Measurements from ENCODE around the gene NAALADL2.
"Not testable (repeated sequence)": the region's sequence is repeated elsewhere in the genome, so short reads cannot be mapped to it uniquely, and the experiment has no call there.

The NAALADL2 gene

DNA sequence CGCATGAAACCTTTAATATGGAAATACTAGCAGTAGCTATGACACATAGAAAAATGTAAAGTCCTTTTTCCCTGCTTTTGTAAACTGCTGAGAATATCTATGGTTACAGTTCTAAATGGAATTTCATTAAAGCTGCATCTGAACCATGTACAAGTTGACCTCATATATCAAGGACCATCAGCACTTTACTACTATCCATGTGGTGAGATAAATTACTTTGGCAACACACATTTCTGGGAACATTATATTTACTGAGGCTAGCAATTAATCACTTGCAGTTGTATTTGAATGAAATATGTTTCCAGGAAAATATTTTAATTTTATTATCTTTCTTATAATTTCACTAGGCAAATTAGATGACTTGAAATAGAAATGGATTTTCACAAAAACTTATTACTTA lies 545.5 kb downstream of the NAALADL2 start:
- H3K4me3 ChIP-seq (ENCODE audit: low read depth, low read length) = no peak overlapping the region

DNA sequence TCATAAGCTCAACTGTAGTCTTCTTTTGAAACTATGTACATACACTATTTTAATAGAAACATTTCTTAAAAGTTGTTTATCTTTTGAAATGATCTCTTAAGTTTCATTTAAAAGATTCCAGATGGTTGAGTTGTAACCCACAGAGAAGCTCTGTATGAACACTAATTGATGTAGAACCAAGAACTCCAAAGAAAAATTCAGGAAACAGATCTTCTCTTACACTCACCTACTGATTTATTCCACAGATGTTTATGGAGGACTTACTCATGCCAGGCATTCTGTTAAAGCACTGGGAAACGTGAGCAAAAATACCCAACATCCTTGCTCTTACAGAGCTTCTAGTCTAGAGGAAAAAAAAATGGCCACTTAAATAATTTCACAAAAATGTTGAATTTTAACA lies 551.1 kb downstream of the NAALADL2 start:
- no peak overlapping the region for H3K4me3 ChIP-seq (ENCODE audit: low read depth, low read length)

DNA sequence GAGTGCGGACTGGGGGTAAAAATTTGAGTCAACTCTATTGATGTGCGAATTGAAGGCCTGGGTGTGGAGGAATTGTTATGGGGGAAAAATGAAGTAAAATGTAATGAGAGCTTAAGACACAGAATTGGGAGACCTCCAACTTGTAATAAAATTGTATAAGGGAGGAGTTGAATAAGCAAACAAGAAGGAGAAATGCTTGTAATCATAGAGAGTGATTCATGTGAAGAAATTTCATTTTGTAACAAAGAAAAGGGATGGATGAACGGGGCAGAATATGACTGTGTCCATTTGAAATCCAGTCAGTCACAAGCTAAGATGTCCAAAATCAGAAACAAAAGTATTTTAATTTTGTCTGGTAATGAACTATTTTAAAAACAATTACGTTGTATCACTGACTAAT lies 552.3 kb downstream of the NAALADL2 start:
- no peak overlapping the region for H3K4me3 ChIP-seq (ENCODE audit: low read depth, low read length)

DNA sequence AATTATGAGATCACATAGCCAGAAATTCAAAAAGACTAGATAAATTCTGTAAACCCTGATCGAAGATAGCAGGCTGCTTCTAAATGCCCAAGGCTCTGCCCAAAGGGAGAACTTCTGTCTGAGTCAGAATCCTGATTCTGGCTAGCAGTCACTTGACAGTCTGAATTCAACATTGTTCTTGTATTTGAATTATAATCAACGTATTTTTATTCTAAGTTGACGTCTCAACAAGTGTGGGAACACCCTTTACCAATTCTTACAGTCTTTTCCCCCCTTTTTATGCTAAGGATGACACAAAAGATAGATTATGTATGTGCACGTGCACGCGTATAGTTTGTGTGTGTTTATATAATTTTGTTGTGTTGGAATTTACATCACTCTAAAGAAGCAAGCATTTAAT lies 552.8 kb downstream of the NAALADL2 start:
- H3K4me3 ChIP-seq (ENCODE audit: low read depth, low read length) = no peak overlapping the region

DNA sequence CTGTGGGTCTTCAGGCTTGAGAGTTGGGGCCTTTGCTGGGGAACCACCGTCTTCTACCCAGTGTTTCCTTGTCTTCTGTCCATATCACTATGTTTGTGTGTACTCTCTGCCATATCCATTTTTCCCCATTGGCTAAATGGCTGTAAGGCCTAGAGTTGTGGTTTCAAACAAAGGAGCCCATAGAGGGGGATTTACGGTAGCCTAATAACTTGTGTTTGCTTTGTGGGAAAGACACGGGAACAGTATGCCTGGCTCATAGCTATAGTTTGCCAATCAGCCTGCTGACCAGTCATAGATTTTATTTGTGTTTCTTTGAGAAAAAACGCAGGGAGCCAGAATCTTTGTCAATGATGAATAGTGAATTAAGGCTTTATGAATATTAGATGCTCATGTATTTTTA lies 554.8 kb downstream of the NAALADL2 start:
- H3K4me3 ChIP-seq (ENCODE audit: low read depth, low read length) = no peak overlapping the region

DNA sequence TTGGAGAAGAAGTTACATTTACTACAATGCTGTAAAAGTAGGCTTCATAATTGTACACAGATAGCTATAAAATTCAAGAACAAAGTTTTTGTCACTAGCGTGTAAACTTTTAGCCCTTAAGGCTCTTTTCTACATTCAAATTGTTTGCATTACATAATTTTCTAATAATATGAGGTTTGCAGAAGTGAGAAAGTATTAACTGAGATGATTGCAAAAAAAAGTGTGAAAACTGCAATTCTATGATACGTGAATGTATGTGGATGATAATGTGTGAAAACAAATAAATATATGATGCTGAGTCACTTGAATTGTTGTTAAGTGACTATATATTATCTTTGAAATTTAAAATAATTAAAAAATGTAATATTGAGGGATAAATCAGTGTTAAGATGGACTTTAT lies 557.5 kb downstream of the NAALADL2 start:
- H3K4me3 ChIP-seq (ENCODE audit: low read depth, low read length) = no peak overlapping the region

DNA sequence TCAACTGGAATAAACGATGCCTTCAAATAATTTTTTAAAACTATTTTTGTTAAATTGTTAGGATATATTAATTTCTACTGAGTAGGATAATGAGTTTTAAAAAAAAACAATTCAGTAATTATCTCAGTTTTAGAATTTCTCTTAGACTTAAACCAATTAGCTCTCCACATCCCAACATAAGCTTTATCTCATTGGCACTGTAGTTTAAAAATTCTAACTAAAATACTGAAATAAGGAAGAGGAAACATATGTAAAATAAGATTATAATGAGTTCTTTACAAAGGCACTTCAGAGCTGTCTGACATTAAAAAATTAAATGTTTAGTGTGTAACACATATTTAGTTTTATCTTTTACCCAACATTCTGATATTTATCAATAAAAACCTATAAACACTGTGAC lies 558.3 kb downstream of the NAALADL2 start:
- no peak overlapping the region for H3K4me3 ChIP-seq (ENCODE audit: low read depth, low read length)

DNA sequence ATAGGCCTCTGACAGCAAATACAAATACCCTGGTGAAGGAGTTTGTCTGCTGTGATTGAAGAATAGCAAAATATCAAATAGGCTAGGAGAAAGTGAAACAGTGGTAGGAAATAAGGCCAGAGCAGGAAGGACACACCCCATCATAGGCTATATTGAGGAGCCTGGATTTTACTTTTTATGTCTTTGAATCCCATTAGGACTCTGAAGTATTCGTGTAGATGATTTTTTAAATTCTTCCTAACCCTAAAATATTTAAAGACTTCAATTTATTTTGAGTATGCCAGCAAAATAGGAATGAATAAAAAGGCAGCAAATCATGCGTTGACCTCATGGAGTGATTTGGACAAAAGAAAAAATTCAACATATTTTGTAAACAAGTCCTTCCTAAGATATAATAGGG lies 562.8 kb downstream of the NAALADL2 start:
- no peak overlapping the region for H3K4me3 ChIP-seq (ENCODE audit: low read depth, low read length)

DNA sequence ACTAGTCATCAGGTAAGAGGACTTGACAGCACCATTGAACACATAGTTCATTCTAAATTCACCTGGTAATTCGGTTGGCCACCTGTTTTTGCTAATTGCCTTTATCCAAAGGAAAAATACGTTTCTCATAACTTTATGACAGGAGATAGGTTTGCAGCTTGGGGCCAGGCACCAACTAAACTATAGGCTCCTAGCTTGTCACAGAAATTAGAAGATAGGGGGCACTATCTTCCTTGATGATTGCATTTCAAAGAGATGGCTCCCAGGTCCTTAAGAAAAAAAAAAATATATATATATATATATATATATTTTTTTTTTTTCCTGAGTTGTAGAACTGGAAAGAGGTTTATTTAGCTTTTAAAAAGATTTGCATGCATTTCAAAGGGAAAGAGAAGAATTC lies 563.6 kb downstream of the NAALADL2 start:
- H3K4me3 ChIP-seq (ENCODE audit: low read depth, low read length) = no peak overlapping the region

DNA sequence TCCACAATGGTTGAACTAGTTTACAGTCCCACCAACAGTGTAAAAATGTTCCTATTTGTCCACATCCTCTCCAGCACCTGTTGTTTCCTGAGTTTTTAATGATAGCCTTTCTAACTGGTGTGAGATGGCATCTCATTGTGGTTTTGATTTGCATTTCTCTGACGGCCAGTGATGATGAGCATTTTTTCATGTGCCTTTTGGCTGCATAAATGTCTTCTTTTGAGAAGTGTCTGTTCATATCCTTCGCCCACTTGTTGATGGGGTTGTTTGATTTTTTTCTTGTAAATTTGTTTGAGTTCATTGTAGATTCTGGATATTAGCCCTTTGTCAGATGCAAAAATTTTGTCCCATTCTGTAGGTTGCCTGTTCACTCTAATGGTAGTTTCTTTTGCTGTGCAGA lies 564.7 kb downstream of the NAALADL2 start:
- not testable (repeated sequence) for H3K4me3 ChIP-seq (ENCODE audit: low read depth, low read length)

DNA sequence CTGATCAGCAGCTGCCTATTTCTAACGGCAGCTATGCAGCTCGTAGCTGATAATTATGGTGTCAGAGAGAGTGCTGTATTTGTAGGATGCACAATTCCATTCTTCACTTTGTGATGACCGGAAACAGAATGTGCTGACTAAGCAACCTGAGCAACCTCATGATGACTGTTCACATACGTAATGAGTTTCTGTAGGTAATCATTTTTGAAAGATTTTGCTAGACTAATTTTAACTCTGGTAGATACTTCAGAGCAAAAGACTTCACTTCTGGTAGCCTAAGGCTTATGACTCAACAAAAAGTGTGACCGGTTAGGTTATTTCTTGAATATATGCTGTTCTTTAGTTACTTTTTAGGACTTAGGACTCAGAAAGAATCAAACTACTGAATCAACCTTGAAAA lies 567.7 kb downstream of the NAALADL2 start:
- H3K4me3 ChIP-seq (ENCODE audit: low read depth, low read length) = no peak overlapping the region

DNA sequence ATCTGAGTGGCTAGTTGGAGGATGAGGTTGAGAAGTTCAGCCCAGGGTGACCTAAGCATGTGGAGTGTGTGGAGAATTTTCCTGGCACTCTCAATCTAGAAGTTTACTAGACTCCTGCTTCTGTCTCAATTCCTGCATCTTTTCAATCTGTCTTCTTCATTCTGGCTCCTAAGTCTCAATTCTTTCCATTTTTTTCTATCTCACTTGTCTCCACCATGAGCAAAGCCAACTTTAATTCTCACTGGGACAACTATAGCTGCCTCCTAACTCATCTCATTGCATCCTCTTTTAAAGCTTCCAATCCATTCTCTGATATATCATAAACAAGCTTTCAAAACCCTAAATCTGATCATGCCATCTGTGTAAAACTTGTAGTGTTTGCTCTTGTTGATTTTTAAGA lies 569.3 kb downstream of the NAALADL2 start:
- no peak overlapping the region for H3K4me3 ChIP-seq (ENCODE audit: low read depth, low read length)

DNA sequence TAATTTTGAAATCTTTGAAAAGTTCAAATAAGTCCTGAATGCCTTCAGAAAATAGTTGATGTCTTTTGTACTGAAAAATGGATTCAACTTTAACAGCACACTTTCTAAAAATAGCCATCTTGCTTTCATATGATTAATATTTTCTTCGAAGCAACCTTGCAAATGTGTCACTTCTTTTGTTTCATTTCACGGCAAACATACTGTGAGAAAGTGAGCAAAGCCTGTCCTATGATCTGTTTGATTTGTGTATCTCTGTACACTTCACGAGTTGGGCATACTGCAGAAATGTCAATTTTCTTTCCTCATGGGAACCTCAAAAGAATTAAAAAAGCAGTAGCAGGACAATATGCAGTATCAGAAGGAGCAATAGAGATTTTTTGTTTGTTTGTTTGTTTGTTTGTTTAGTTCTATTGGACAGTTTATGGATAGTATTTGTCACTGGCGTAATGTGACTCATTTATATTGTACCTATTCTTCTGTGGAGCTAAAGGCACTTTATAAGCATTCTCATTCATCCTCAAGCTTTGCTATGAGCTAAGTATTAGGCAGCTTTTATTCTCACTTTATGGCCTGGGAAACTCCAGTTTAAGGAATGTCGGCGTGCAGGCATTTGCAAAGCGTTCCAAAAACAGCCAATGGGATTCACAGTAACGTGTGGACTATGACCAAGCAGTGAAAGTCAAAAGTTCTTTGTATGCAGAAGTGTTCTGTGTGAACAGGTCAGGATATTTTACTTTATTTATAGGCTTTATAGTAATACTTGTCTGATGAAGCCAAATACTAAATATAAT lies 572.0 kb downstream of the NAALADL2 start:
- no peak overlapping the region for H3K4me3 ChIP-seq (ENCODE audit: low read depth, low read length)

DNA sequence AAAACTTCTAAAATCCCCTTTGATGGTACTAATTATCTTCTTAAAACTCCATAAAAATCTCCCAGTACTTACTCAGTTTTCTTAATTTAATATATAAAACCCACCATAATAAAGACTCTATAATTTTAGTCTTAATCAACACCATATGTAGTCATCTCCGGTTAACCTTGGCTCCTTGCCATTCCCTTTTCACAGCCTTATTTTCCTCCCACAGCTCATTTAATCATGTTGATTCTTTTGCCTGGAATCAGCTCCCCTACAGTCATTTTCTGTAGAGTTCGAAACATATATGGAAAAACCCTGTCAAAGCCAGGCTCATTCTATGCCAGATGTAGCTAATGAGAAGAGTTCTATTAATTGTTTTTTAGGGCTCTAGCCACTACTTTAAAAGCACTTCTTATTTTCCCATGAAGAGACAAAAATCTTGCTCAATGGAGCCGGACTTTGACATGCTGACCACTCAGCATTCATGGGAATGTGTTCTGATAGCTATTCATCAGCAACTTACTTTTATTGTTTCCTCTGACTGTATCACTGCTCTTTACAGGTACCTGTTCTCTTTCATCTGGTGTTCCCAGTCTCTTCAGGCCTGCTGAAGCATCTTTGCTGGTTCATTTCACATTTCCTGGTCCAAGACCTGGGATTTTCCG lies 573.4 kb downstream of the NAALADL2 start:
- no peak overlapping the region for H3K4me3 ChIP-seq (ENCODE audit: low read depth, low read length)

DNA sequence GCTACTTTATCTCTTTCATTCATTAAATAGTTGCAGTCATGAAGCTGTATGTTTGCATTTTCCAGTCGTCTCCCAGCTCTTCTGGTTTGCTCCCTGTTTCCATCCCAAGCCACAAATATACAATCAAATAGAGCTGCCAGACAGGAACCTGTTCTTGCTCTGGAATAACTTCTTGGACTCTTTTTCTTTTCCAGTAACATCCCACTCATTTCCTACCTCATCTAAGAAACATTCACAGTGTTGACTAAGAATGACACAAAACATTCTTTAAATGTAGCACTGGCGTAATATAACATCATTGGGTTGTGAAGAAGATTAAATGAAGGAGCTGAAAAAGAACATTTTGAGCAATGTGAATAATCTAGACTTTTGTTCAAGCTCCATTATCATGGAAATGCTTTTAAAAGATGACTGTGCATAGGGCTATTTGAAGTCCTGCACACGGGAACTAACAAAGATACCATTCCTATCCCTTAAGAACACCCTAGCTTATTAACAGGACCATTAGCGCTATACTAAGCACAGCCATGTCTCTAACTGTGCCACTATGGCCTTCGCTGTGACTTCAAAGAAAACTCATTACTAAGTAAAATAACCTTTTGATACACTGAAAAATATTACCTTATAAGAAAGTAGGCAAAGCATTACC lies 574.0 kb downstream of the NAALADL2 start:
- no peak overlapping the region for H3K4me3 ChIP-seq (ENCODE audit: low read depth, low read length)

DNA sequence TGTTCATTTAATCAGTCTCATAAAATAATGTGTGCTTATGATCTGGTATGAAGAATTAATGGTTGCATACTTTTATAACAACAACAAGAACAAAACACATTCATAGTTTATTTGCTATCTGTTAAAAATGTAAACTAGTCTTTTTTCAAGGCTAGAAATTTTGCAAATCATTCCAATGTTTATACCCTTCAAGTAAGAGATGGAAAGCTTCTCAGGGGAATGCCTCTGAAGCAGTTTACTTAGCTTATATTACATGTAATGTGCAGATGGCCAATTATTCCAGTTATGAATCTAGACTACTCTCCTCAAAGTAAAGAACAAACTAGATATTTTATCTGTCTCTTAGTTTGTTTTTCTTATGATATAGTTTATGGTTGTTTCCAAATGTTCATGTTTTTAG lies 575.4 kb downstream of the NAALADL2 start:
- H3K4me3 ChIP-seq (ENCODE audit: low read depth, low read length) = no peak overlapping the region

DNA sequence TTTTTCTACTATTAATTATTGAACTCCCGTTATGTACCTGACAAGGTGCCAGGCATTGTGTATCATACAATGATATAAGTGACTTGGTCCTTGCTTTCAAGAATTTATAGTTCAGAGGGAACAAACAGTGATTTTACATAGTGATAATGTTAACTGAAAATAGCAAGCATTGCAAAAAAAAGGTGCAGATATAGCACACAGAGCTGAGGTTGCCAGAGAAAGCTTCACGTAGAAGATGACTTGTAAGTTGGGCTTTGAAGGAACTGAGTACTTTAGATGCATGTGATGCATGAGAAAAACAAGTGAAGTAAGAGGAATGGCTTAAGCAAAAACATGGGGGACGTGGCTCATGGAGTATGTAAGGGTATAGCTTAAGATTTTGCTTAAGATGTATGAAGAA lies 584.5 kb downstream of the NAALADL2 start:
- no peak overlapping the region for H3K4me3 ChIP-seq (ENCODE audit: low read depth, low read length)

DNA sequence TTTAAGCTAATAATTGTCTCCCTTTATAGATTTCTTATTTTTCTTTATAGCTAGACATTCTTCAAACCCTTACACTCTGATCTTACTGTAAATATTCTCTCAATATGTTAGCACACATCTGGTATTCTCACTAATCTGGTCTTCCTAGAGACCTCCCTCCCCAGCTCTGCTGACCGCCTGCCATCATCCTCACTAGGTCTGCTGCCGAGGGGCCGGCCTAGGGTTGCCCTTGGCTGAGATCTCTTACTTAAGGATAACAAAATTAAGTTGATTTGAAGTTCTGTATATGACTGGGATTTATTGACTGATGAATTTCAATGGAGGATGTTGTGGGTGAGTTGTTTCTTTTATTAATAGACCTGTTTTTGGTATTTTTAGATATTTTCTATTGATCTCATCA lies 586.6 kb downstream of the NAALADL2 start:
- no peak overlapping the region for H3K4me3 ChIP-seq (ENCODE audit: low read depth, low read length)

DNA sequence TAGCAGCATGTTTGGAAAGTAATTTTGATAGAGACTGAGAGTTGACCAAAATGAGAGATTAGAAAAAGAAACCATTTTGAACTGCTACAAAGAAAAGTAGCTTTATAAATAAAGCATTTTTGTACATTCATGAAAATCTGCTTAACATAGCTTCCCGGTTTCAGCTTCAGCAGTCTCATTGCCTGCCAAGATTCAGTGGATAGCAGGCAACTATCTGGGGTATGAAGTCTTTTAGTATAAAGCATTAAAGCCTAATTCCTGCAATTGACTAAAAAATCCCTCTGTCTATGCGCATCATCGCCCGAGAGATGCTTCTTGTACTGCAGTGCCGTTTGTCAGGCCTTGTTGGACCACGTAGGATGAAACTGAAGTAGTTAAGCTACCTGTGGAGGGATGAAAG lies 588.4 kb downstream of the NAALADL2 start:
- H3K4me3 ChIP-seq (ENCODE audit: low read depth, low read length) = no peak overlapping the region

DNA sequence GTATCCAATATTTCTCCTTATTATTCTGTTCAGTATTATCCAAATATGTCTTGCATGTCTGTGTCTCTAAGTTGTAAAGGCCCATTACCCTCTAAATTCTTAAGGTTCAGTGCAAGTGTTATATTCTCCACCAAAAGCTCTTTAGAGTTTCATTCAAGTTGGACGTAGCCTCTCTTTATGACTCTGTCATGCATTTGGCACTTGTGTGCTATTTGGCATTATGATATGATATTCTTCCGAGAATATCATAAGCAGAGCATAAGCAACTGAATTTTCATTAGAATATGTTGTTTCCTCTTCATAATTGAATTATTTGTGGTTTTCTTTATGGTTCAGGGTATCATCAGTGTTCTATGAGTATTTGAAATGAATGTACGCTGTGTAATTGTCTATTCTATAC lies 594.2 kb downstream of the NAALADL2 start:
- H3K4me3 ChIP-seq (ENCODE audit: low read depth, low read length) = no peak overlapping the region

DNA sequence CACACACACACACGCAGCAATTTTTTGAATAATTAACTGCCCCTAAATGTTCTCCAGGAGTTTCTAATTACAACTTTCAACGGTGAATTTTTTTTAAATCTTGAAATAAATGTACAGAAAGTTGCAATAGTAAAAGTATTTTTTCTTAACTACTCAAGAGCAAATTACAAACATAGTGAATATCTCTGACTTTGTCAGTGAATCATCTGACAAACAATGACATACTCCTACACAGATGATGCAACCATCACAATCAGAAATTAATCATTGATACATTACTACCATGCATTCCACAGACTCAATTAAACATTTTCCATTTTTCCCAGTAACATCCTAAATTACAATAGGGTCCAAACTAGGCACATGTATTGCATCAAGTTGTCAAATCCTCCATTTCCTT lies 597.3 kb downstream of the NAALADL2 start:
- no peak overlapping the region for H3K4me3 ChIP-seq (ENCODE audit: low read depth, low read length)

DNA sequence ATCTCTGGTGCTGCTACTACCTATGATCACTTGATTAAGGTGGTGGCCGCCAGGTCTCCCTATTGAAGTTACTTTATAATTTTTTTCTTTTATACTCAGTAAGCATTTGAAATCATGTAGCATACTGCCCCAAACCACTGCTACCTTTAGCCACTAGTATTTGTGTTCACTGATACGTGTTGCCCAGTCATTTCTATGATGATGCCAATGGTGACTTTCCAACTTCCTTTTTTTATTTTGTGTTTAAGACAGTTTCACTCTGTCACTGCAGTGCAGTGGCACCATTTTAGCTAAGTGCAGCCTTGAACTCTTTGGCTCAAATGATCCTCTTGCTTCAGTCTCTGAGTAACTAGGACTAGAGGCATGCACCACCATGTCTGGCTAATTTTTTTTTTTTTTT lies 598.2 kb downstream of the NAALADL2 start:
- H3K4me3 ChIP-seq (ENCODE audit: low read depth, low read length) = no peak overlapping the region

Data from iPS-11a (cell line).